Midbrain (tissue), 1 donor: ENCODE data around the gene PLEKHA8.
A peak's percentile ranks its signal among the peaks of the same experiment; 100 is the strongest.

Experiments used
- DNase-seq: peaks from one replicate; lab custom pipeline; 2025; lab: John Stamatoyannopoulos, UW

The PLEKHA8 gene

GRCh38 chr7:30112103-30112713 lies 84.0 kb downstream of the PLEKHA8 start:
- no peak for DNase-seq

DNA sequence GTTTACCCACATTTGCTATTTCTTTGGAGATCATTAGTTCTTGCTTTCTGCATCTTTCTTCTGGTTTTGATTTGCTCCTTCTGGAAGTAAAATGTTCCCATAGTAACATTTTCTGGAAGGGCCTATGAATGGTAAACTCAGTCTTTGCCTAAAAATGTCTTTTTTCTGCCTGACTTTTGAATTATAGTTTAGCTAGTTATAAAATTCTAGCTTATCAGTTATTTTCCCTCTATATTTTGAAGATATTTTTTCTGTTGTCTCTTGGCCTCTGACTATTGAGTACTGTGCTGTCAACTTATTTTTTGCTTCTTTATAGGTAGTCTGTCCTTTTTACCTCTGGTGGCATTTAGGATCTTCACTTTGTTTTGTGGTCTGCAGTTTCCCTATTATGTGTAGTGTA lies 84.9 kb downstream of the PLEKHA8 start:
- DNase-seq = no peak

- no peak for DNase-seq
Observed at GRCh38 chr7:30114536-30115238, 86.5 kb downstream of the PLEKHA8 start.

- DNase-seq = no peak
Observed at GRCh38 chr7:30115709-30116297, 87.6 kb downstream of the PLEKHA8 start.

GRCh38 chr7:30116771-30117170 lies 88.6 kb downstream of the PLEKHA8 start:
- DNase-seq = no peak

DNA sequence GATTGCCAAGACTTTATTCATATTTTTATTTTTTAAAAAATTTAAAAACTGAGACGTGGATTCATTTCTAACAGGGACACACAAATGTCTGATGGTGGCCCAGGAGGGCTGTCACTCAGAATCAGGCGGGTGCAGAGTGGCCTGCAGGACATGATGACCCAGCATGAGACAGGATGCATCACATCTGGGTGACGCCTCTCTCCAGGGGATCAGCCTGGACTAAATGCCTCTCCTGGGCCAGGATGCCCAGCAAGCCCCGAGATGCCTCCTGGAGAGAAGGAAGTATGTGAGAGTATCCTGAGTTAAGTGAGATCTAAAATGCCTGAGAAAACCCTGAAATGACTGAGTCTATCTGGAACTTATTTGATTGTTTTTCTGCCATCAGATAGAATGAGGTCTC lies 89.7 kb downstream of the PLEKHA8 start:
- no peak for DNase-seq

GRCh38 chr7:30119890-30120577 lies 91.8 kb downstream of the PLEKHA8 start:
- DNase-seq = no peak

- no peak for DNase-seq
Observed at GRCh38 chr7:30133736-30134610, 105.8 kb downstream of the PLEKHA8 start.

DNA sequence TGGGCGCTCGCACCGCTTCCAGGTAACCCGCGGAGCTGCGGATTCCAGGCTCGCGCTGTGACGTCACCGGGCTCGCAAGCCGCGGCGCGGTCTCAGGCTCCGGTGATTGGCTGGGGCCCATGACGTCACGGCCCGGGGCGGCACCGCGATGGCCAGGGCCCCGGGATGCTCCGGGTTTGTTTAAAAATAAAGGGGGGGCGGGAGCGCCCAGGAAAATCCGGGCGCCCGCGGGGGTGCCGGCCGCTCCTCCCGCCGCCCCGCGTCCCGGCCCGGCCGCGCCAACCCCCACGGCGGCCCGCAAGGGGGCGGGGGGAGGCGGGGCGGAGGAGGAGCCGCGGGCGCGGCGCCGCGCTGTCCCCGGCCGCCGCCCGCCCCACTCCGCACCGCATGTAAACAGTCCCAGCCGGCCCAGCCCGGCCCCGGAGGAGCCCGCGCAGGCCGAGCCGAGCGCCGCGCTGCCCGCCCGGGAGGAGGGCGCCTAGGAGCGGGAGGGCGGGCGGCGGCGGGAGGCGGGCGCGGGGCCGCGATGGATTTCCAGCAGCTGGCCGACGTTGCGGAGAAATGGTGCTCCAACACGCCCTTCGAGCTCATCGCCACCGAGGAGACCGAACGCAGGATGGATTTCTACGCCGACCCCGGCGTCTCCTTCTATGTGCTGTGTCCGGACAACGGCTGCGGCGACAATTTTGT lies 106.5 kb downstream of the PLEKHA8 start, which contains the start of gene MTURN:
MTURN (plus strand) TSS at position 376 of the 690 bp plus-strand sequence; CDS start at position 527, 151 bp downstream.
- peak; percentile 88 for DNase-seq

GRCh38 chr7:30135301-30136116 lies 107.3 kb downstream of the PLEKHA8 start:
- DNase-seq = peak; percentile 74

- DNase-seq = no peak
Observed at GRCh38 chr7:30136117-30136731, 108.0 kb downstream of the PLEKHA8 start.

- no peak for DNase-seq
Observed at GRCh38 chr7:30136743-30137485, 108.7 kb downstream of the PLEKHA8 start.

GRCh38 chr7:30139836-30140384 lies 111.7 kb downstream of the PLEKHA8 start:
- no peak for DNase-seq

- no peak for DNase-seq
Observed at GRCh38 chr7:30140456-30140855, 112.2 kb downstream of the PLEKHA8 start.

DNA sequence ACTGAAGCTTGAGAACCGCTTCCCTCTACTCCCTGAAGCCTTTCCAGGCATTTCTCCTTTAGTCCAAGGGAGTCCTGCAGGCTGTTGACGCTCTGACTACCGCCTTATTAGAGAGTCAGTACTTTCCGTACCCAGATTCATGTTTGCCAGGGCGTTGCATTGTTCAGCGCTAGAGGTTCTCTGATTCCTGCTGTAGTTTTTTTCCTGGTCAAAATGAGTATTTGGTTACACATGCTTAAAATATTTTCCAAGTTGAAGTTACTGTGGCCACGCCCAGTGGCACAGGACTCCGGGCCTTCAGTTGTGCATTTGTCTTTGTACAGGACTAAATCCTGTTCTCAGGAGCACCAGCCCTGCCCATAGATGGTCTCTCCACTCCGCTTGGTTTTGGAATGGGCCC lies 114.5 kb downstream of the PLEKHA8 start:
- no peak for DNase-seq

- DNase-seq = no peak
Observed at GRCh38 chr7:30143748-30144251, 115.6 kb downstream of the PLEKHA8 start.

GRCh38 chr7:30144657-30145306 lies 116.6 kb downstream of the PLEKHA8 start:
- no peak for DNase-seq

DNA sequence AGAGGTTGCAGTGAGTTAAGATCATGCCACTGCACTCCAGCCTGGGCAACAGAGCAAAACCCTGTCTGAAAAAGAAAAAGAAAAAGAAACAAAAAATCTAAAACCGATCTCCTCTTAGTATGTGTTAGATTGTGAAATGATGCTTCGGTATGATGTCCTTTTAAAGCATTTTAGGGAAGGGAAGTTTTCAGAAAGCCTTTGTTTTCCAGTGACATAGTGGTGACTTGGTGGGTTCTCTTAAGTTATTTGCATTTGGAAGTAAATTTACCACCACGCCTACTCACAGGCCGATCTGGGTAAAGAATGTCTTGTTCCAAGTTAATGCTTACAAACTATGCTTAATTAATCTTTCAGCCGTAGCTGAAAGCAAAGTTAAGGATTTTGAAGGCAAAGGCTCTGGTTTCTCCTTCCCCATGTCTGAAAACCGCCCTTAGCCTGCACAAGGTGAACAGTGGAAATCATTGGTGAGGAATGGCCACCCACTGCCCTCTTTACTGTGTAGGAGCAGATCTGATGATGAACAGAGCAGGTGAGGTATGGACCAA lies 117.3 kb downstream of the PLEKHA8 start:
- DNase-seq = no peak
